ENCODE measurements around the gene BAG1.

DNA sequence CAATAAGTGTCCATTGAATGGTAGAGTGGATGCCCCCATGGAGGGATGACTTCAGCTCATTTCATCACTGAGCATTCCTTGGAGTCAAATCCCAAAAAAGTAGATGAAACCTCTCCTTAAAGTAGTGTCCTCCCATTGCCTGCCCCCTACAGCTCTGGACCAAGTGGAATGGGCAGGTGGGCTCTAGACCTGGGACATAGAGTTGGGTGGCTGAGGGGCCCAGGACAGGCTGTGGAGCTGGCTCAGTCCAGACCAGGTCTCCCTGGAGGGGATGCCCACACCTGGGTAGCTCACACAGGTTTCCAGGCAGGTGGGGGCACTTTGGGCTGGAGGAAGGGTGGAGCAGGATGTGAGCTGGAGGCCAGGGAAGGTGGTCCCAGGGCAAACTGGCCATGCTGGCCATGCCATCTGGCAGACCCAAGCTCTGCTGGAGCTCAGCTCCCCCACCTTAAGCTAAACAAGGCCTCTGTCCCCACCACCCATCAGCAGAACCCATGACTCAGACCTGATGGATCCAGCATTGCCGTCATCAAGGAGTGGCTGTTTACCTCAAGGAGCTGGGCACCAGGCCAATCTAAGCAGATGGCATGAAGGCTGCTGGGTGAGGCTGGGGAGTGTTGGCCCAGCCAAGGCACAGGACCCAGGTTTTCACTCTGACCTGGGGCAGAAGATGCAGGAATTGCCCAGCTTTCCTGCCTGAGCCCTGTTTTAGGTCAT lies 30.7 kb downstream of the BAG1 start:
- TF ChIP-seq POLR2A (IDR thresholded peaks at IDR 0.05; ENCODE audit: low read length) (no peak), GATA1 (IDR thresholded peaks at IDR 0.05; ENCODE audit: low read depth, low read length) (no peak)
